DMS53 treated with DMSO at 0.1 percent for 48 hours (cell line): ENCODE measurements around the gene C2CD3.

Source experiments
- DNase-seq: peaks from one replicate; lab custom pipeline; 2025; ENCODE audit not compliant: unreplicated experiment; lab: John Stamatoyannopoulos, UW

Gene C2CD3

DNA sequence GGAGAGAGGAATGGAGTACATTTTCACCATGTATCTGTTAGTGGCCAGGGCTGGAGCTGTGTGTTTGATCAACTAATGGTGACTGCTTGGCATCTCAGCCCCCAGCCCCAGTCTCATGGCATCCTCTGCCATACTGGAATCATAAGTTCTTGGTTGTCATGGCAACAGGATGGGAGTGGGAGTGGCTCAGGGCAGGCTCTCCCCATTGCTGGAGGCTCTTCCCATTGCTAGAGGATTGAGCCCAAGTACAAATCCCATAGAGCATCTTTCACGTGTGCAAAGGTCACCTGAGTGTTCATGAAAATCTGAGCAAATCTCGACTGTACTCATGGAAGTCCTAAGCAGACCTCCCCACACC, 205.1 kb downstream of the C2CD3 start:
- DNase-seq, result no peak

DNA sequence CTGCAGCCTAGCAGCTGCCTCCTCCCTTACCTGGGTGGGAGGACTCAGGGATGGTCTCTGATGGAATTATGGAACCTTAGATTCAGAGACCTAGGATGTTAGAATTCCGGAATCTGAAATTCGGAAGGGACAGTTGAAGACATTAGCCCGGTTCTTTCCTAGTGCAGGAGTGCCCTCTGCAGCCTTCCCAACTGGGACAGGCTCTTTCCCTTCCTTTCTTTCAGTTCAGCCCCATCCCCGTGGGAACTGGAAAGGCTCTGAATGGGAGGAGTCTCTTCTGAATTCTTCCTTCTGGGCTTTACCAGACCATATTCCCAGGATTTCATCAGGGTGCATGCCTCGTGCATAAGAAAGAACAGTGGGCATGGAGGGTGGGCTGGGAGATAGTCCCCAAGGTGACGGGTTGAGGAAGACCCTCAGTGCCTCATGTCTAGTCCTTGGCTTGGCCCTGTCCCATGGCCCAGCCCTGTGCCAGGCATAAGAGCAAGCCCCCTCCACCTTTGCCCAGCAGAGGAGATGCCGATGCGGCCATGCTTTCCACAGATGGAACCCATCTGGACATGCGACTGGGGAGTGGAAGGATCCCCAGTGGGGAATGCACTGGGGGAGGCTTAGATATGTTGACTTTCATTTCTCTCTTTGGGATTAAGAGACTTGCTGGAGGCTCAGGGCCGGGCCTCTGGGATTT, 205.6 kb downstream of the C2CD3 start:
- DNase-seq, result no peak

DNA sequence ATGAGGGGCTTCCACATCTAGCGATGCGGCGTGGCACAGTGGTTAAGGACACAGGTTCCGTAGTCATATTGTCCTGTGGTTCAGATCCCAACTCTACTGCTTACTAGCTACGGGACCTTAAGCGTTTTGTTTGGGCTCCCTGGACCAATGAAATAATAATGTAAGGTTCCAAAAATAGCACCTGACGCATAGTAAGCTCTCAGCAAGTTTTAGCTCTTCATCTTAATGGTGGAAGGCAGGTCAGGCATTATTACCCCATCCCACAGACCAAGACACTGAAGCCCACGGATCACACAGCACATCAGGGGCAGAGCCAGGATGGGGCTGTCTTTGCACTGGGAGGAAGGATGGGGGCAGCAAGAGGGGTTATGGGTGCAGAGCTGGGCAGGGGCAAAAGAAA, 206.9 kb downstream of the C2CD3 start:
- no peak for DNase-seq
